Adipocyte (in vitro differentiated cells): ENCODE data around the gene RNF175.

ENCODE experiments used
- DNase-seq: peaks from one replicate; pipeline ENCODE4 v3.0.0-alpha.2; 2015; ENCODE audit warnings: low read depth
- H3K27me3 ChIP-seq: replicated peaks from 2 replicates; pipeline ENCODE4 v1.7.0; 2013; ENCODE audit warnings: mild to moderate bottlenecking, low read length, moderate library complexity; ENCODE audit not compliant: control insufficient read depth, insufficient read depth
- H3K36me3 ChIP-seq: 2 replicates; pipeline ENCODE4 v1.7.0; 2013; ENCODE audit warnings: low read length, mild to moderate bottlenecking, moderate library complexity; ENCODE audit not compliant: control insufficient read depth, insufficient read depth, severe bottlenecking
- H3K4me1 ChIP-seq: 2 replicates; pipeline ENCODE4 v1.7.0; 2013; ENCODE audit warnings: mild to moderate bottlenecking, low read length, moderate library complexity; ENCODE audit not compliant: control insufficient read depth, insufficient read depth
- H3K4me3 ChIP-seq: 2 replicates; pipeline ENCODE4 v1.7.0; 2013; ENCODE audit warnings: mild to moderate bottlenecking, low read length, moderate library complexity
- H3K9ac ChIP-seq: 2 replicates; pipeline ENCODE4 v1.7.0; 2013; ENCODE audit warnings: mild to moderate bottlenecking, low read length, moderate library complexity
- H3K9me3 ChIP-seq: 2 replicates; pipeline ENCODE4 v1.7.0; 2013; ENCODE audit warnings: mild to moderate bottlenecking, low read length, moderate library complexity; ENCODE audit not compliant: control insufficient read depth

RNF175 gene

GRCh38 chr4:153764601-153765368, 5.0 kb upstream of the RNF175 start:
- Histone ChIP-seq H3K36me3 (no peaks in the 10 kb centered on the region), H3K4me3 (no peak overlapping the region), H3K27me3 (peaks cover 19% of the 10 kb centered on the region), H3K9ac (no peak overlapping the region), H3K4me1 (peaks cover 3% of the 10 kb centered on the region), H3K9me3 (peaks cover 3% of the 10 kb centered on the region)
- peak; percentile 79 for DNase-seq

- H3K36me3 ChIP-seq = no peaks in the 10 kb centered on the region
- peak; percentile 20 for DNase-seq
- no peak overlapping the region for H3K9ac ChIP-seq
- H3K4me3 ChIP-seq = no peak overlapping the region
- peaks cover 3% of the 10 kb centered on the region for H3K4me1 ChIP-seq
- H3K9me3 ChIP-seq = peaks cover 3% of the 10 kb centered on the region
- peaks cover 30% of the 10 kb centered on the region for H3K27me3 ChIP-seq
Measured at GRCh38 chr4:153763404-153763803, 3.6 kb upstream of the RNF175 start.

GRCh38 chr4:153758688-153759406, 977 bp downstream of the RNF175 start:
- Histone ChIP-seq H3K4me3 (peak overlapping the region; percentile 65), H3K9ac (no peak overlapping the region), H3K4me1 (no peaks in the 10 kb centered on the region), H3K9me3 (peaks cover 3% of the 10 kb centered on the region), H3K36me3 (no peaks in the 10 kb centered on the region), H3K27me3 (peaks cover 42% of the 10 kb centered on the region)
- DNase-seq = no peak

GRCh38 chr4:153758136-153758535, 1.7 kb downstream of the RNF175 start:
- H3K4me3 ChIP-seq = no peak overlapping the region
- DNase-seq = no peak
- H3K27me3 ChIP-seq = peaks cover 43% of the 10 kb centered on the region
- no peaks in the 10 kb centered on the region for H3K36me3 ChIP-seq
- no peak overlapping the region for H3K9ac ChIP-seq
- no peaks in the 10 kb centered on the region for H3K4me1 ChIP-seq
- no peaks in the 10 kb centered on the region for H3K9me3 ChIP-seq

GRCh38 chr4:153757407-153757806, 2.4 kb downstream of the RNF175 start:
- Histone ChIP-seq H3K4me3 (no peak overlapping the region), H3K4me1 (no peaks in the 10 kb centered on the region), H3K9ac (no peak overlapping the region), H3K36me3 (no peaks in the 10 kb centered on the region), H3K9me3 (no peaks in the 10 kb centered on the region), H3K27me3 (peaks cover 46% of the 10 kb centered on the region)
- no peak for DNase-seq

GRCh38 chr4:153755186-153755585, 4.6 kb downstream of the RNF175 start:
- H3K4me1 ChIP-seq = no peaks in the 10 kb centered on the region
- no peak overlapping the region for H3K9ac ChIP-seq
- no peaks in the 10 kb centered on the region for H3K9me3 ChIP-seq
- no peaks in the 10 kb centered on the region for H3K36me3 ChIP-seq
- no peak for DNase-seq
- H3K27me3 ChIP-seq = peaks cover 28% of the 10 kb centered on the region
- H3K4me3 ChIP-seq = no peak overlapping the region

GRCh38 chr4:153750197-153750817, 9.5 kb downstream of the RNF175 start:
- Histone ChIP-seq H3K9ac (no peak overlapping the region), H3K4me3 (no peak overlapping the region), H3K36me3 (no peaks in the 10 kb centered on the region), H3K4me1 (peaks cover 11% of the 10 kb centered on the region), H3K9me3 (no peaks in the 10 kb centered on the region), H3K27me3 (peaks cover 4% of the 10 kb centered on the region)
- peak; percentile 95 for DNase-seq

GRCh38 chr4:153748378-153748777, 11.4 kb downstream of the RNF175 start:
- Histone ChIP-seq H3K9me3 (no peaks in the 10 kb centered on the region), H3K36me3 (no peaks in the 10 kb centered on the region), H3K9ac (no peak overlapping the region), H3K4me3 (no peak overlapping the region), H3K4me1 (peaks cover 11% of the 10 kb centered on the region), H3K27me3 (peaks cover 4% of the 10 kb centered on the region)
- peak; percentile 86 for DNase-seq

- Histone ChIP-seq H3K4me1 (peaks cover 11% of the 10 kb centered on the region), H3K27me3 (no peaks in the 10 kb centered on the region), H3K9ac (no peak overlapping the region), H3K9me3 (no peaks in the 10 kb centered on the region), H3K36me3 (no peaks in the 10 kb centered on the region), H3K4me3 (no peak overlapping the region)
- DNase-seq = no peak
Measured at GRCh38 chr4:153747406-153747955, 12.3 kb downstream of the RNF175 start.

- no peak for DNase-seq
- H3K27me3 ChIP-seq = no peaks in the 10 kb centered on the region
- H3K9ac ChIP-seq = no peak overlapping the region
- H3K36me3 ChIP-seq = no peaks in the 10 kb centered on the region
- peaks cover 8% of the 10 kb centered on the region for H3K9me3 ChIP-seq
- no peak overlapping the region for H3K4me3 ChIP-seq
- peaks cover 11% of the 10 kb centered on the region for H3K4me1 ChIP-seq
Measured at GRCh38 chr4:153745651-153746050, 14.2 kb downstream of the RNF175 start.

GRCh38 chr4:153741541-153741940, 18.3 kb downstream of the RNF175 start:
- Histone ChIP-seq H3K4me1 (no peaks in the 10 kb centered on the region), H3K36me3 (no peaks in the 10 kb centered on the region), H3K4me3 (no peak overlapping the region), H3K27me3 (no peaks in the 10 kb centered on the region), H3K9ac (no peak overlapping the region), H3K9me3 (peaks cover 9% of the 10 kb centered on the region)
- no peak for DNase-seq
